ENCODE results near the gene WDPCP. TPM values are rescaled to one million over a fixed set of nuclear protein-coding genes. Genes with fewer than 3 reads are reported as not detected.

Gene WDPCP
- total and polyA plus RNA-seq, 2 of the 8 experiments (the other 6 are each of a cell fraction or from before 2014, with no cell fraction given): 9.3 to 25.8 TPM

DNA sequence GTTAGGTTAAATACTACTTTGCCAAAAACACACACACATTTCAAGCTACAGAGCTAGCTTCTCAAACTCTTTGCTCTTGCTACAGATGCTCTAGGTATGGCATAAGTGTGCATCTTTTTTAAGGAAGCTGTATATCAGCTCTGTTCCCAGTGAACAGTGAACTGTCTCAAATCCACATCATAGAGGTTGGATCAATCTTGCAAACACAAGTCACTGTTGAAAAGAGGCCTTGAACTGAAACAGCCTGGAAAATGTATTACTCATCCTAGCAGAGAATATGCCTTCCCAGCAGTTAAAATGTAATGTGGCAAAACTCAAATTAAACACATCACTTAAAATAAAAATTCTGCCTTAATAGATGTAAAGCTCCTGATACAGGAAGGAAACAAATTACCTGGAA, 151.8 kb downstream of the WDPCP start:
- H3K56ac ChIP-seq (replicated peaks; ENCODE audit: insufficient read length, low read depth, low read length): peak overlapping the region; percentile 19
- H3K27me3 ChIP-seq (replicated peaks in 1 of 4; ENCODE audit: control insufficient read depth in 3 of 4, extremely low read depth in 1 of 4, insufficient read depth in 3 of 4, low read length in 3 of 4): no peaks in the 10 kb centered on the region
- CTCF ChIA-PET (ENCODE audit: partially characterized antibody): interaction anchor here (1.4 to 1.7 kb wide), 2 partner anchors 10 to 12 kb away, joined by 4 to 10 read pairs; no protein-coding TSS in a partner anchor
- H2BK15ac ChIP-seq (ENCODE audit: low read length): no peak overlapping the region
- H2BK12ac ChIP-seq (ENCODE audit: low read depth, low read length): no peak overlapping the region
- no peak overlapping the region for H3K4me2 ChIP-seq (ENCODE audit: insufficient read depth in 1 of 2, low read depth in 2 of 2, low read length in 2 of 2)
- no peaks in the 10 kb centered on the region; a peak in 1 of 7 replicates for H3K4me1 ChIP-seq (replicated peaks in 1 of 4; ENCODE audit: control insufficient read depth in 3 of 4, insufficient read depth in 4 of 4, low read length in 3 of 4)
- POLR2A ChIA-PET (ENCODE audit: partially characterized antibody): no interaction called here
- DNase-seq (ENCODE audit: low read depth in 1 of 2, low spot score in 2 of 2) (no peak), FAIRE-seq (no peak)
- H3K14ac ChIP-seq (ENCODE audit: insufficient read length): no peak overlapping the region
- H4K20me1 ChIP-seq (replicated peaks in 1 of 2; ENCODE audit: control insufficient read depth in 1 of 2, insufficient read depth in 2 of 2, low read length in 2 of 2): no peaks in the 10 kb centered on the region
- H2BK120ac ChIP-seq (replicated peaks; ENCODE audit: low read depth, low read length): no peak overlapping the region
- no peak overlapping the region for H2BK20ac ChIP-seq (ENCODE audit: low read length)
- H2AK5ac ChIP-seq (ENCODE audit: low read depth, low read length): no peak overlapping the region
- H4K5ac ChIP-seq (ENCODE audit: insufficient read length, low read depth, low read length): no peak overlapping the region
- H3K36me3 ChIP-seq (ENCODE audit: control insufficient read depth in 2 of 4, insufficient read depth in 4 of 4, low read length in 3 of 4): no peaks in the 10 kb centered on the region
- no peak overlapping the region for H3K4me3 ChIP-seq (ENCODE audit: extremely low read depth in 1 of 4, insufficient read depth in 2 of 4, low read depth in 3 of 4, low read length in 4 of 4)
- no peaks in the 10 kb centered on the region for H3K79me1 ChIP-seq (ENCODE audit: low read depth, low read length)
- H4K8ac ChIP-seq (ENCODE audit: extremely low read depth, insufficient read depth, low read length): no peak overlapping the region
- H2BK5ac ChIP-seq (ENCODE audit: low read depth, low read length): no peak overlapping the region
- H4K91ac ChIP-seq (replicated peaks; ENCODE audit: insufficient read length, low read length): no peak overlapping the region
- no peak overlapping the region for H3K23ac ChIP-seq (ENCODE audit: insufficient read length)
- H3K9ac ChIP-seq (replicated peaks in 1 of 4; ENCODE audit: extremely low read depth in 1 of 4, low read depth in 3 of 4, low read length in 3 of 4): no peak overlapping the region
- H2AFZ ChIP-seq (ENCODE audit: low read length): no peak overlapping the region
- no peaks in the 10 kb centered on the region for H3K9me3 ChIP-seq (ENCODE audit: insufficient read depth in 2 of 2, low read depth in 1 of 2, low read length in 1 of 2)
- no peak overlapping the region for H3K4ac ChIP-seq (replicated peaks; ENCODE audit: insufficient read length, low read depth, low read length)
- no peak overlapping the region for H3K18ac ChIP-seq (ENCODE audit: extremely low read depth, low read length)
- no peaks in the 10 kb centered on the region for H3K79me2 ChIP-seq (ENCODE audit: control insufficient read depth in 1 of 2, insufficient read depth in 2 of 2, low read length in 2 of 2)
- no peak overlapping the region for H3K27ac ChIP-seq (ENCODE audit: low read depth, low read length)
- H3K23me2 ChIP-seq (ENCODE audit: low read depth, low read length): no peaks in the 10 kb centered on the region
- TF ChIP-seq TAF7 (optimal IDR thresholded peaks at IDR 0.05; ENCODE audit: borderline replicate concordance, low read depth, low read length) (no peak), JUND (IDR thresholded peaks at IDR 0.05; ENCODE audit: low read length) (no peak), POLR2A (IDR thresholded peaks at IDR 0.05; ENCODE audit: control extremely low read depth in 1 of 2, low read depth in 2 of 2, low read length in 2 of 2) (no peak)
